Stimulated activated CD4-positive, alpha-beta T cell treated with anti-CD3 and anti-CD28 coated beads, Interleukin-4, amount 100 ng/mL, for 24 hours (primary cell): ENCODE measurements around the gene ADD1.
"Not testable (repeated sequence)": the region's sequence is repeated elsewhere in the genome, so short reads cannot be mapped to it uniquely, and the experiment has no call there.

Source experiments
- DNase-seq: peaks from one replicate; pipeline ENCODE4 v3.0.0-alpha.2; 2020

The ADD1 gene

GRCh38 chr4:2950221-2950989 lies 106.8 kb downstream of the ADD1 start:
- no peak for DNase-seq

GRCh38 chr4:2953496-2953895 lies 109.9 kb downstream of the ADD1 start:
- no peak for DNase-seq

GRCh38 chr4:2954358-2955185 lies 110.9 kb downstream of the ADD1 start:
- DNase-seq, result peak; percentile 84

GRCh38 chr4:2955186-2956044 lies 111.8 kb downstream of the ADD1 start:
- not testable (repeated sequence) for DNase-seq

GRCh38 chr4:2958446-2958845 lies 114.8 kb downstream of the ADD1 start:
- DNase-seq, result no peak

- DNase-seq, result not testable (repeated sequence)
Measured at GRCh38 chr4:2960450-2960849, 116.8 kb downstream of the ADD1 start.

- DNase-seq, result no peak
Measured at GRCh38 chr4:2961421-2961810, 117.8 kb downstream of the ADD1 start.

GRCh38 chr4:2961811-2962441 lies 118.3 kb downstream of the ADD1 start:
- peak; percentile 73 for DNase-seq

- peak; percentile 48 for DNase-seq
Measured at GRCh38 chr4:2962614-2963174, 119.0 kb downstream of the ADD1 start.

GRCh38 chr4:2963175-2963965 lies 119.7 kb downstream of the ADD1 start, which contains the start of the genes GRK4 and NOP14:
Gene GRK4 (plus strand): TSS chr4:2963571. CDS start chr4:2964071, 500 bp downstream.
Gene NOP14 (minus strand): TSS chr4:2963406. CDS start chr4:2963319, 87 bp downstream.
- peak; percentile 97 for DNase-seq

GRCh38 chr4:2963966-2964471 lies 120.4 kb downstream of the ADD1 start:
- DNase-seq, result no peak

- DNase-seq, result no peak
Measured at GRCh38 chr4:2964706-2965258, 121.1 kb downstream of the ADD1 start.

- no peak for DNase-seq
Measured at GRCh38 chr4:2965262-2965661, 121.6 kb downstream of the ADD1 start.

- no peak for DNase-seq
Measured at GRCh38 chr4:2968381-2968780, 124.7 kb downstream of the ADD1 start.

GRCh38 chr4:2971275-2971674 lies 127.6 kb downstream of the ADD1 start:
- no peak for DNase-seq

GRCh38 chr4:2977211-2978088 lies 133.8 kb downstream of the ADD1 start:
- DNase-seq, result no peak
